ENCODE measurements around the gene TMEM132A.

TMEM132A gene

GRCh38 chr11:60921259-60921658 lies 3.0 kb upstream of the TMEM132A start:
- DNase-seq (ENCODE audit: low read depth, low spot score), result no peak

- DNase-seq (ENCODE audit: low read depth, low spot score), result no peak
Observed at GRCh38 chr11:60921777-60922335, 2.4 kb upstream of the TMEM132A start.

DNA sequence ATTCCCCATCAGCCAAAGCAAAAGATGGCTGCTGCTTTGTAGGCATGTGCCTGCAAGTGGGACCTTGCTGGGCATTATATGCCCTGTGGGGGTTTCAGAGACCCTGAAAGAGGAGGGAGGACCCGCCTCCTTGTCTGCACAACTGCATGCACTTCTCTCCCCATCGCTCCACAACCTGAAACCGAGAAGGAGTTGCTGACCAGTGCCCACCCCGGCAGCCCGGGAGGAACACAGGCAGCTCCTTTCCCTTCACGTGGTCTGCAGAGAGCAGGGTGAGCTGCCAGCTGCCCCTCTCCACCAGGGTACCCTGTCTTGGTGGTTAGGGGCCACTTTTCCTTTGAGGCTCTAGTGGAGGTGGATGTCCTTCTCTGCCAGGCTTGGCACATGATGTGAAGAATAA lies 1.4 kb upstream of the TMEM132A start:
- DNase-seq (ENCODE audit: low read depth, low spot score), result no peak

- DNase-seq (ENCODE audit: low read depth, low spot score), result no peak
Observed at GRCh38 chr11:60923326-60923725, 934 bp upstream of the TMEM132A start.

DNA sequence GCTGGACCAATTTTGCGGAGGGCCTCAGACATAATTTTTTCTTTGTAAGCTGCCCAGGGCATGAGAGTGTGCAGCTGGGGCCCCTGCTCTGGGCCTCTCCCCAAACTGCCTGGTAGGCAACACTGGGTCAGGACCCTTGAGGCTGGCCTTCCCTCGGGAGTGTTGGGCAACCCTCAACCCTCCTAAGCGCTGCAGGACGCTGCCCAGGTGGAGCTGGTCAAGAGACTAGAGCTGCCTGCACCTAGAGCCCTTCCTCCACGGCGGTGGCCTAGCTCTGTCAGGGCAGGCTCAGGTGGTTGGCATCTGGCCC lies 505 bp upstream of the TMEM132A start:
- no peak for DNase-seq (ENCODE audit: low read depth, low spot score)

- no peak for DNase-seq (ENCODE audit: low read depth, low spot score)
Observed at GRCh38 chr11:60924906-60925853, 920 bp downstream of the TMEM132A start.

DNA sequence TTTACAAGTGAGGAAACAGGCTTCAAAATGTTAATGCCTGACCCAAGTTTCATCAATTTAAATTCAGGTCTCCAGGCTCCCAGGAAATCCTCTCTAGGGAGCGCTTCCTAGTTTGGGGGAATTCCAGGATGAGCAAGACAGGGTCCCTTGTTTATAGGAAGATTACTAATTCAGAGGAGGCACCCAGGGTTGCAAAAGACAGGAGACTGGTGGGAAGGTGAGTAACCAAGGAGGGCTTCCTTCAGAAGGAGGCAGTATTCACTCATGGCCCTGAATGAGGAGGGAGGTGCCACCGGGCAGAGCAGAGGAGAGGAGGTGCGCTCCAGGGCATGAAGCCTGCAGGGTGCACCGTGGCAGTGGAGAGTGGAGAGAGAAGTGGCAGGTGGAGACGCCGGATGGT lies 1.6 kb downstream of the TMEM132A start:
- DNase-seq (ENCODE audit: low read depth, low spot score), result no peak

GRCh38 chr11:60926500-60926899 lies 2.2 kb downstream of the TMEM132A start:
- no peak for DNase-seq (ENCODE audit: low read depth, low spot score)

DNA sequence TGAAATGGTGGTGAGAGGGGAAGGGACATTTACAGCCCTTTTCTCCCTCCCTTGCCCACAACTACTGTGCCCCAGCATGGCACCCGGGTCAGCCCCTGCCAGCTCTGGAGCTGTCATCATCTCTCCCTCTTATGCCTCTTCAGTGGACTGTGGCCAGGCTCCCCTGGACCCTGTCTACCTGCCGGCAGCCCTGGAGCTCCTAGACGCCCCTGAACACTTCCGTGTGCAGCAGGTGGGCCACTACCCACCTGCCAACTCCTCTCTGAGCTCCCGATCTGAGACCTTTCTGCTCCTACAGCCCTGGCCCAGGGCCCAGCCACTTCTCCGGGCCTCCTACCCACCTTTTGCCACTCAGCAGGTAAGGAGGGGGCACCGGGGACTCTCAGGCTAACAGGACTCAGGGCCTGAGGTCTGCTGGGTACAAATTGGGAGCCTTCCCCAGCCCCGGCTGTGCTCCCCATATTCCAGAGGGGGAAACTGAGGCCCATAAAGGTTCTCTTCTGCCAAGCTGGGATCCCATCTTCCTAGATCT lies 2.9 kb downstream of the TMEM132A start:
- no peak for DNase-seq (ENCODE audit: low read depth, low spot score)

DNA sequence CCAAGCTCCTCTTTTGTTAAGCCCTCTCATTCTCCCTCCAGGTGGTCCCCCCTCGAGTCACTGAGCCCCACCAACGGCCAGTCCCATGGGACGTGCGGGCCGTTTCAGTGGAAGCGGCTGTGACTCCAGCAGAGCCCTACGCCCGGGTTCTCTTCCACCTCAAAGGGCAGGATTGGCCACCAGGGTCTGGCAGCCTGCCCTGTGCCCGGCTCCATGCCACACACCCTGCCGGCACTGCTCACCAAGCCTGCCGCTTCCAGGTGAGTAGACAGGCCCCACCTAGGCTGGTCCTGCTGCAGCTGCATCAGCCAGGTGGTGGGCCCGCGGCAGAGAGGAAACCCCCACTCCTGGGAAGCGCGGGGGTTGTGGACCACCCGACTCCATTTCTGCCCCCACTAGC lies 3.3 kb downstream of the TMEM132A start:
- DNase-seq (ENCODE audit: low read depth, low spot score), result no peak

DNA sequence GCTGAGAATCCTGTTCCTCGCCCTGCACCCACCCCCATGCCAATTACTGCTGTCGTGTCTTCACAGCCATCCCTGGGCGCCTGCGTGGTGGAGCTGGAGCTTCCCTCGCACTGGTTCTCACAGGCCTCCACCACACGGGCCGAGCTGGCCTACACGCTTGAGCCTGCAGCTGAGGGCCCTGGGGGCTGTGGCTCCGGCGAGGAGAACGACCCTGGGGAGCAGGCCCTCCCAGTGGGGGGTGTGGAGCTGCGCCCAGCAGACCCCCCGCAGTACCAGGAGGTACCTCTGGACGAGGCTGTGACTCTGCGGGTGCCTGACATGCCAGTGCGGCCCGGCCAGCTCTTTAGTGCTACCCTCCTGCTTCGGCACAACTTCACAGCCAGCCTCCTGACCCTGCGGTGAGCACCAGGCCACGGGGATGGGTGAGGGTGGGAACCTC lies 4.3 kb downstream of the TMEM132A start:
- no peak for DNase-seq (ENCODE audit: low read depth, low spot score)

DNA sequence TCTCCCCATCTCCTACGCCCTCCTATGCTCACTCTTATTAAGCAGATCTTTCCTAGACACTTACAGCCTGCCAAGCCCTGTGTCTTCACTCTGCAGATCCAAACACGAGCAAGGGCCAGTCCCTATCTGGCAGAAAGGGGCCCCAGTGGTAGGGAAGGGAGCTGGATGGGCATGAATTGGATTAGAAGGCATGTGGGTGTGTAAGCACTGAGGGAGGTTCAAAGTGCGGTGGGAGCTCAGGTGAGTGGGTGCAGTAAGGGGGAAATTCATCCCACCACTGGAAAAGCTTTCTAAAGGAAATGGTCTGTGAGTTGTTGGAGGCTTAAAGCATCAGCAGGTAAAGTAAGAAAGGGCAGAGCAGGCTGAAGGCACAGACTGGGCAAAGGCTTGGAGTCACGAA lies 5.5 kb downstream of the TMEM132A start:
- DNase-seq (ENCODE audit: low read depth, low spot score), result no peak

GRCh38 chr11:60930394-60930793 lies 6.1 kb downstream of the TMEM132A start:
- DNase-seq (ENCODE audit: low read depth, low spot score), result no peak

- DNase-seq (ENCODE audit: low read depth, low spot score), result no peak
Observed at GRCh38 chr11:60931917-60932316, 7.7 kb downstream of the TMEM132A start.

DNA sequence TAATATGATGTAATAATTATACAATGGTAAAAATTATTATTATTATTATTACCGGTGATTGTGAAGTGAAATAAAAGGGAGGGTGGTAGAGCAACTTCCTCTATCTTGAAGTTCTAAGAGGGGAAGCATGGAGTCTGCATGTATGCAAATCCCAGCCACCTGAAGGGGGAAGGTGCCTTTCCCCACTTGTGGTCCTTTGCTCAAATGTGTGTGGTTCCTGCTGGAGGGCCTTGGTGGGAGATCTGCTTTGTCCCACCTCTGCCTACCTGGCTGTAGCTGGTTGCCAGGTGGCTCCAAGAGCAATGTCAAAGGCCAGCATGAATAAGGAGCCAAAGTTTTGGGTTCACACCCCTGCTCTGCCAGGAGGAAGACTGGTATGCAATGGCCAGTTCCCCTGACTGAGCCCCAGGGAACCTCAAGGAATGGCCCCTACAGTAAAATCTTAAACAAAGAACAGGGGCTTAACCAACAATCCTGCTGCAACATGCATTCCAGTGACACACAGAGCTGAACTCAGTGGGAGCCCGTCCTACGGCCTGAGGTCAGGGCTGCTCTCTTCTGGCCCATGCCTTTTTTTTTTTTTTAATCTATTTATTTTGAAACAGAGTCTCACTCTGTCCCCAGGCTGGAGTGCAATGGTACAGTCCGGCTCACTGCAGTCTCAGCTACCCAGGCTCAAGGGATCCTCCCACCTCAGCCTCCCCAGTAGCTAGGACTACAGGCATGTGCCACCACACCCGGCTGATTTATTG lies 8.5 kb downstream of the TMEM132A start:
- DNase-seq (ENCODE audit: low read depth, low spot score), result no peak

GRCh38 chr11:60933416-60934123 lies 9.3 kb downstream of the TMEM132A start:
- no peak for DNase-seq (ENCODE audit: low read depth, low spot score)

DNA sequence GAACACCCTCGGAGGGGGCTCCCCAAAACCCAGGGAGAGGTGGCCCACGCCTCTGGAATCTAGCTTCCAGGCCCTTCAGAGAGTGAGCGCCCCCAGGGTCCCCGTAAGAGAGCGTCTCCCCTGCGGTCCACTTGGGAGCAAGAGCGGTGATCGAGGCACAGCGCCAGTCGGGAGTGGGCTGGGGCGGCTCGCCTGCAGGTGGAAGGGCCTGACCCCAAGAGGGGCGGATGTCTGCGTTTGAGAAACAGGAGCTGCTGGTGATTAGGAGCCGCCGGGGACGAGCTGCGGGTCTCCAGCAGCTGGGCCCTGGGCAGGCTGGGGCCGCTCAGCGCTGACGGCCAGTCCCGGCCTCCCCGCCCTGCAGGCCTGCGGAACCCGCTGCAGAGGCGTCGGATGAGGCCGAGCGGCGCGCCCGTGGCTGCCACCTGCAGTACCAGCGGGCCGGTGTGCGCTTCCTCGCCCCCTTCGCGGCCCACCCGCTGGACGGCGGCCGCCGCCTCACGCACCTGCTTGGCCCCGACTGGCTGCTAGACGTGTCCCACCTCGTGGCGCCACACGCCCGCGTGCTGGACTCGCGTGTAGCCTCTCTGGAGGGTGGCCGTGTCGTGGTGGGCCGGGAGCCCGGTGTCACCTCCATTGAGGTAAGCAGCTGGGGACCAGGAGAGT lies 10.0 kb downstream of the TMEM132A start:
- no peak for DNase-seq (ENCODE audit: low read depth, low spot score)

DNA sequence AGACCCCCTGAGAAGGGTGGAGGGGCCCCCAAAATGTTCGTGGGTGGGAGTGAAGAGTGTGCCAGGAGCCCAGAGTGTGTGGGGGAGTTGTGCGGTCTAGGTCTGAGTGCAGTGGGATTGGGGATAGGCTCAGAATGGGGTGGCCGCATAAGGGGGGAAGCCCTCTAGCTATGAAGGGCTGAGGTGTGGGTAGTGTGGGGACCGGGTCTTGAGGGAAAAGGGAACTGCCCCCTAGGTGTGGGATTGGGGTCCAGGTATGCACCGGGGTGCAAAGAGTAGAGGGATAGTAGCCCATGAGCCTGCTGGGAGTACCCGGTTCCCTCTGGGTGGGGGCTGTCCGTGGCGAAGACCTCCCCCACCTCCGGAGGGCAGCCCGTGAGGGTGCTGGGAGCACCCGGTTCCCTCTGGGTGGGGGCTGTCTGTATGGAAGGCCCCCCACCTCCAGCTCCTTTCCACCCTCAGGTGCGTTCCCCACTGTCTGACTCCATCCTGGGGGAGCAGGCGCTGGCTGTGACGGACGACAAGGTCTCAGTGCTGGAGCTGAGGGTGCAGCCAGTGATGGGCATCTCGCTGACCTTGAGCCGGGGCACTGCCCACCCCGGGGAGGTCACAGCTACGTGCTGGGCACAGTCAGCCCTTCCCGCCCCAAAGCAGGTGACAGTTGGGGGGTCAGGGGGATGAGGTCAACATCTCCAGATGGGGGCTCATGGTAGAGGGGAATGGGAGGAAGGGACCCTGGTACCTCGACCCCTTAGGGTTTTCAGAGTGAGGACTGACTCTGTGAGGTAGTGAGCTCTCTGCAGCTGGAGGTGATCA lies 10.7 kb downstream of the TMEM132A start:
- no peak for DNase-seq (ENCODE audit: low read depth, low spot score)

GRCh38 chr11:60935676-60936442 lies 11.6 kb downstream of the TMEM132A start:
- DNase-seq (ENCODE audit: low read depth, low spot score), result no peak

All from brain pericyte (primary cell).